H1 (cell line): ENCODE data around the gene BRD4. TPM values are rescaled to one million over a fixed set of nuclear protein-coding genes. Genes with fewer than 3 reads are reported as not detected.

Experiments used
- CTCF ChIA-PET: fragments of 300-600 bp; sonication (Branson Sonifier 250); formaldehyde crosslinking; loops from one replicate; lab custom pipeline; 2021; ENCODE audit not compliant: partially characterized antibody; lab: Charles Lee
- POLR2A ChIA-PET: fragments of 300-600 bp; sonication (Branson Sonifier 250); formaldehyde crosslinking; loops from one replicate; lab custom pipeline; 2021; ENCODE audit warnings: inconsistent platforms; ENCODE audit not compliant: partially characterized antibody; lab: Charles Lee
- DNase-seq, 2 experiments: peaks; one replicate each; pipeline versions ENCODE4 v3.0.0 to v3.0.0-alpha.2; 2010 to 2022; ENCODE audit warnings: low spot score in 2 of 2, low read depth in 1 of 2, mixed read lengths in 1 of 2
- FAIRE-seq: peaks from 2 replicates; lab custom pipeline; 2011; peaks lifted over from hg19 to GRCh38; lab: Jason Lieb, UNC
- H2AFZ ChIP-seq: 2 replicates; pipeline ENCODE4 v1.8.1; 2012; ENCODE audit warnings: low read length, inconsistent platforms
- H2AK5ac ChIP-seq: 2 replicates; pipeline ENCODE4 v1.6.1; 2013; ENCODE audit warnings: low read depth, low read length
- H2BK120ac ChIP-seq: replicated peaks from 2 replicates; pipeline ENCODE3; 2013; ENCODE audit warnings: low read depth, low read length, inconsistent platforms
- H2BK12ac ChIP-seq: 2 replicates; pipeline ENCODE4 v1.6.1; 2013; ENCODE audit warnings: low read depth, low read length
- H2BK15ac ChIP-seq: 2 replicates; pipeline ENCODE4 v1.6.1; 2013; ENCODE audit warnings: low read length
- H2BK20ac ChIP-seq: 2 replicates; pipeline ENCODE4 v1.6.1; 2013; ENCODE audit warnings: low read length
- H2BK5ac ChIP-seq: 2 replicates; pipeline ENCODE4 v1.6.1; 2013; ENCODE audit warnings: low read depth, low read length
- H3K14ac ChIP-seq: 2 replicates; pipeline ENCODE4 v1.6.1; 2013; ENCODE audit warnings: inconsistent platforms; ENCODE audit not compliant: insufficient read length
- H3K18ac ChIP-seq: 2 replicates; pipeline ENCODE4 v1.6.1; 2013; ENCODE audit warnings: low read length; ENCODE audit errors: extremely low read depth
- H3K23ac ChIP-seq: 2 replicates; pipeline ENCODE4 v1.6.1; 2013; ENCODE audit warnings: inconsistent platforms; ENCODE audit not compliant: insufficient read length
- H3K23me2 ChIP-seq: 2 replicates; pipeline ENCODE4 v1.6.1; 2013; ENCODE audit warnings: low read depth, low read length
- H3K27ac ChIP-seq: 2 replicates; pipeline ENCODE4 v1.6.1; 2011; ENCODE audit warnings: low read depth, low read length, inconsistent platforms
- H3K27me3 ChIP-seq, 4 experiments: replicated peaks in 1 of 4; 1 replicate in 1 of 4; 2 replicates in 3 of 4; pipeline versions ENCODE4 v1.6.1 to v1.8.1; 2011 to 2013; ENCODE audit warnings: low read length in 3 of 4, mild to moderate bottlenecking in 3 of 4, inconsistent platforms in 2 of 4, mixed read lengths in 2 of 4, moderate library complexity in 1 of 4; ENCODE audit not compliant: control insufficient read depth in 3 of 4, insufficient read depth in 3 of 4; ENCODE audit errors: extremely low read depth in 1 of 4
- H3K36me3 ChIP-seq, 4 experiments: 2 replicates each; pipeline versions ENCODE4 v1.6.1 to v1.8.1; 2011 to 2013; ENCODE audit warnings: mild to moderate bottlenecking in 4 of 4, low read length in 3 of 4, moderate library complexity in 2 of 4, control low read depth in 1 of 4, inconsistent platforms in 1 of 4; ENCODE audit not compliant: insufficient read depth in 4 of 4, control insufficient read depth in 2 of 4
- H3K4ac ChIP-seq: replicated peaks from 2 replicates; pipeline ENCODE3; 2013; ENCODE audit warnings: low read length, low read depth, mixed read lengths, inconsistent platforms; ENCODE audit not compliant: insufficient read length
- H3K4me1 ChIP-seq, 4 experiments: replicated peaks in 1 of 4; 1 replicate in 1 of 4; 2 replicates in 3 of 4; pipeline versions ENCODE4 v1.6.1 to v1.8.1; 2011 to 2013; ENCODE audit warnings: low read length in 3 of 4, inconsistent platforms in 2 of 4, mixed read lengths in 1 of 4; ENCODE audit not compliant: insufficient read depth in 4 of 4, control insufficient read depth in 3 of 4
- H3K4me2 ChIP-seq, 2 experiments: 2 replicates each; pipeline versions ENCODE4 v1.6.1 to v1.8.1; 2011 to 2013; ENCODE audit warnings: low read depth in 2 of 2, low read length in 2 of 2, control low read depth in 1 of 2, inconsistent platforms in 1 of 2, mild to moderate bottlenecking in 1 of 2; ENCODE audit not compliant: insufficient read depth in 1 of 2
- H3K4me3 ChIP-seq, 4 experiments: fragments of 200-600, 300-600 bp in 1 of 4; sonication (generic), shearing (Covaris generic), sonication (Bioruptor Twin) in 1 of 4; 2 replicates each; pipeline versions ENCODE4 v1.5.1 to v1.8.1; 2011 to 2016; ENCODE audit warnings: low read length in 4 of 4, low read depth in 3 of 4, control low read depth in 2 of 4, inconsistent platforms in 2 of 4, mild to moderate bottlenecking in 2 of 4, mixed read lengths in 1 of 4, moderate library complexity in 1 of 4; ENCODE audit not compliant: insufficient read depth in 2 of 4; ENCODE audit errors: extremely low read depth in 1 of 4
- H3K56ac ChIP-seq: replicated peaks from 2 replicates; pipeline ENCODE3; 2013; ENCODE audit warnings: low read depth, mild to moderate bottlenecking, mixed read lengths, low read length, inconsistent platforms; ENCODE audit not compliant: insufficient read length
- H3K79me1 ChIP-seq: 2 replicates; pipeline ENCODE4 v1.6.1; 2013; ENCODE audit warnings: low read depth, low read length, control low read depth
- H3K79me2 ChIP-seq, 2 experiments: 2 replicates each; pipeline versions ENCODE4 v1.6.1 to v1.8.1; 2012 to 2013; ENCODE audit warnings: low read length in 2 of 2, mild to moderate bottlenecking in 2 of 2, inconsistent platforms in 1 of 2; ENCODE audit not compliant: insufficient read depth in 2 of 2, control insufficient read depth in 1 of 2
- H3K9ac ChIP-seq, 4 experiments: replicated peaks in 1 of 4; 1 replicate in 1 of 4; 2 replicates in 3 of 4; pipeline versions ENCODE4 v1.6.1 to v1.8.1; 2011 to 2013; ENCODE audit warnings: low read depth in 3 of 4, low read length in 3 of 4, control low read depth in 2 of 4, mild to moderate bottlenecking in 2 of 4, moderate library complexity in 2 of 4, inconsistent platforms in 1 of 4; ENCODE audit errors: extremely low read depth in 1 of 4
- H3K9me3 ChIP-seq, 2 experiments: 2 replicates each; pipeline versions ENCODE4 v1.6.1 to v1.8.1; 2012 to 2013; ENCODE audit warnings: mild to moderate bottlenecking in 2 of 2, moderate library complexity in 2 of 2, control low read depth in 1 of 2, inconsistent platforms in 1 of 2, low read depth in 1 of 2, low read length in 1 of 2, mixed read lengths in 1 of 2; ENCODE audit not compliant: insufficient read depth in 2 of 2
- H4K20me1 ChIP-seq, 2 experiments: replicated peaks in 1 of 2; 2 replicates each; pipeline versions ENCODE3 to v1.8.1; 2011 to 2013; ENCODE audit warnings: inconsistent platforms in 2 of 2, low read length in 2 of 2, mild to moderate bottlenecking in 1 of 2; ENCODE audit not compliant: insufficient read depth in 2 of 2, control insufficient read depth in 1 of 2
- H4K5ac ChIP-seq: 2 replicates; pipeline ENCODE4 v1.6.1; 2013; ENCODE audit warnings: low read length, low read depth, mixed read lengths, inconsistent platforms; ENCODE audit not compliant: insufficient read length
- H4K8ac ChIP-seq: 2 replicates; pipeline ENCODE4 v1.8.0; 2013; ENCODE audit warnings: mild to moderate bottlenecking, moderate library complexity, low read length, inconsistent platforms; ENCODE audit not compliant: insufficient read depth; ENCODE audit errors: extremely low read depth
- H4K91ac ChIP-seq: replicated peaks from 2 replicates; pipeline ENCODE3; 2013; ENCODE audit warnings: low read length, mixed read lengths, inconsistent platforms; ENCODE audit not compliant: insufficient read length
- BACH1 ChIP-seq: IDR thresholded peaks from 2 replicates; pipeline ENCODE4 v1.6.1; 2012; ENCODE audit warnings: low read length, improper control_type of control experiment
- CBX8 ChIP-seq: fragments of 300-800, 300-1000 bp; sonication (generic); IDR thresholded peaks from 2 replicates; pipeline ENCODE4 v1.7.1; 2016; ENCODE audit warnings: low read depth, low read length, borderline replicate concordance
- RAD21 ChIP-seq, 2 experiments: IDR thresholded peaks in 1 of 2; conservative IDR thresholded peaks in 1 of 2; 2 replicates each; pipeline ENCODE4 v1.6.1; 2011; ENCODE audit warnings: low read depth in 2 of 2, low read length in 2 of 2, improper control_type of control experiment in 1 of 2, inconsistent platforms in 1 of 2, mild to moderate bottlenecking in 1 of 2, moderate library complexity in 1 of 2
- RBBP5 ChIP-seq: IDR thresholded peaks from 2 replicates; pipeline ENCODE4 v1.7.1; 2012; ENCODE audit warnings: low read depth, mild to moderate bottlenecking, inconsistent platforms, low read length, moderate library complexity, borderline replicate concordance
- SIN3A ChIP-seq, 2 experiments: IDR thresholded peaks in 1 of 2; conservative IDR thresholded peaks in 1 of 2; 2 replicates each; pipeline ENCODE4 v1.6.1; 2011 to 2012; ENCODE audit warnings: low read length in 2 of 2, improper control_type of control experiment in 1 of 2, low read depth in 1 of 2, mild to moderate bottlenecking in 1 of 2
- SP2 ChIP-seq: IDR thresholded peaks from 2 replicates; pipeline ENCODE4 v1.6.1; 2012; ENCODE audit warnings: mild to moderate bottlenecking, low read length, inconsistent platforms
- SRF ChIP-seq: IDR thresholded peaks from 2 replicates; pipeline ENCODE4 v1.6.1; 2011; ENCODE audit warnings: mild to moderate bottlenecking, low read depth, low read length, moderate library complexity
- TBP ChIP-seq: IDR thresholded peaks from 2 replicates; pipeline ENCODE4 v1.6.1; 2011; ENCODE audit warnings: low read depth, low read length, improper control_type of control experiment
- TCF12 ChIP-seq: IDR thresholded peaks from 2 replicates; pipeline ENCODE4 v1.6.1; 2011; ENCODE audit warnings: low read depth, mild to moderate bottlenecking, low read length
- YY1 ChIP-seq: IDR thresholded peaks from 2 replicates; pipeline ENCODE4 v1.6.1; 2011; ENCODE audit warnings: low read depth, mild to moderate bottlenecking, low read length
- WGBS, 2 experiments: shearing (Covaris generic) in 1 of 2; methylation state at CpG; one replicate each; pipeline versions ENCODE4 v1.1.6 to v1.1.7; 2013 to 2015; ENCODE audit warnings: low lambda C conversion rate in 2 of 2, mixed read lengths in 2 of 2, inconsistent platforms in 1 of 2, low coverage in 1 of 2, missing lambda C conversion rate in 1 of 2; ENCODE audit not compliant: insufficient replicate concordance in 2 of 2, insufficient coverage in 1 of 2, insufficient read length in 1 of 2; ENCODE audit errors: extremely low coverage in 1 of 2, missing lambda C conversion rate in 1 of 2; 5-methylcytosine and 5-hydroxymethylcytosine counted together
- polyA plus RNA-seq, 7 experiments: library from polyadenylated mRNA; depleted of rRNA in 3 of 7; stranded (reverse) in 5 of 7; unstranded in 2 of 7; fragments of >200 nt in 5 of 7; fragments of 200-250 nt in 2 of 7; gene quantifications; 1 replicate in 5 of 7; 2 replicates in 1 of 7; 4 replicates in 1 of 7; pipeline versions ENCODE4 v1.2.1 to v1.2.3, GENCODE V29; 2011 to 2013; ENCODE audit warnings: missing spikeins in 2 of 7, mixed read lengths in 2 of 7
- total RNA-seq: library from RNA; stranded (reverse); fragmentation: NEBNext Ultra II Directional; extraction: Animal tissue kit (Norgen Biotek cat#: 25700); gene quantifications from 2 replicates; pipeline ENCODE4 v1.2.1, GENCODE V29; 2021
- TF ChIP-seq, protein P1 (sequence below), 3 experiments: IDR thresholded peaks; 1 replicate in 2 of 3; 2 replicates in 1 of 3; pipeline versions ENCODE4 v1.5.1 to v1.6.1; 2011; ENCODE audit warnings: low read length in 3 of 3, mild to moderate bottlenecking in 3 of 3, inconsistent platforms in 2 of 3, low read depth in 1 of 3, moderate library complexity in 1 of 3; ENCODE audit not compliant: insufficient read depth in 1 of 3; ENCODE audit errors: control extremely low read depth in 1 of 3

Gene BRD4
- total and polyA plus RNA-seq, 2 of the 8 experiments (the other 6 are each of a cell fraction or from before 2014, with no cell fraction given), result 14.1 to 146 TPM

DNA sequence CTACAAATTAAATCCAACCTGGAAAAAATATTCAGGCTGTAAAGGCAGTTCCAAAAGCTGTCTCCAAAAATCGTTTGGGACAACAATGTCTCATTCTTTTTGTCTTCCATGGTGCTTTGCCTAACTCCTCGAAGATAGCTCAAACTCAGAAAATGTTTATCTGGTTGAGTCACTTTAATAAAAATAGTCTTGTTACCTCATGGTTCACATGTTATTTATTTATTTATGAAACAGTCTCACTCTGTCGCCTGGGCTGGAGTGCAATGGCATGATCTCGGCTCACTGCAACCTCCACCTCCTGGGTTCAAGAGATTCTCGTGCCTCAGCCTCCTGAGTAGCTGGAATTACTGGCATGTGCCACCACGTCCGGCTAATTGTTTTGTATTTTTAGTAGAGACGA lies 4.9 kb upstream of the BRD4 start:
- CTCF ChIA-PET, result interaction anchor here (0.7 to 1.2 kb wide), 2 partner anchors 18 to 245 kb away, joined by 3 read pairs; no protein-coding TSS in a partner anchor
- TF ChIP-seq SIN3A (conservative IDR thresholded peaks at IDR 0.05 in 1 of 2, IDR thresholded peaks at IDR 0.05 in 1 of 2; ENCODE audit: low read depth in 1 of 2, low read length in 2 of 2), result no peak
- TF ChIP-seq SRF, result no peak
- TF ChIP-seq SP2, result no peak
- TF ChIP-seq RAD21 (IDR thresholded peaks at IDR 0.05 in 1 of 2, conservative IDR thresholded peaks at IDR 0.05 in 1 of 2; ENCODE audit: low read depth in 2 of 2, low read length in 2 of 2), result no peak
- TF ChIP-seq TBP, result no peak
- TF ChIP-seq CBX8, result no peak
- no peak for TF ChIP-seq YY1
- TF ChIP-seq RBBP5, result no peak
- no peak for TF ChIP-seq BACH1
- TF ChIP-seq, protein P1, sequence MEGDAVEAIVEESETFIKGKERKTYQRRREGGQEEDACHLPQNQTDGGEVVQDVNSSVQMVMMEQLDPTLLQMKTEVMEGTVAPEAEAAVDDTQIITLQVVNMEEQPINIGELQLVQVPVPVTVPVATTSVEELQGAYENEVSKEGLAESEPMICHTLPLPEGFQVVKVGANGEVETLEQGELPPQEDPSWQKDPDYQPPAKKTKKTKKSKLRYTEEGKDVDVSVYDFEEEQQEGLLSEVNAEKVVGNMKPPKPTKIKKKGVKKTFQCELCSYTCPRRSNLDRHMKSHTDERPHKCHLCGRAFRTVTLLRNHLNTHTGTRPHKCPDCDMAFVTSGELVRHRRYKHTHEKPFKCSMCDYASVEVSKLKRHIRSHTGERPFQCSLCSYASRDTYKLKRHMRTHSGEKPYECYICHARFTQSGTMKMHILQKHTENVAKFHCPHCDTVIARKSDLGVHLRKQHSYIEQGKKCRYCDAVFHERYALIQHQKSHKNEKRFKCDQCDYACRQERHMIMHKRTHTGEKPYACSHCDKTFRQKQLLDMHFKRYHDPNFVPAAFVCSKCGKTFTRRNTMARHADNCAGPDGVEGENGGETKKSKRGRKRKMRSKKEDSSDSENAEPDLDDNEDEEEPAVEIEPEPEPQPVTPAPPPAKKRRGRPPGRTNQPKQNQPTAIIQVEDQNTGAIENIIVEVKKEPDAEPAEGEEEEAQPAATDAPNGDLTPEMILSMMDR (IDR thresholded peaks at IDR 0.05; ENCODE audit: control extremely low read depth in 1 of 3, insufficient read depth in 1 of 3, low read depth in 1 of 3, low read length in 3 of 3), result no peak
- no peak for TF ChIP-seq TCF12

More for the DNA sequence above, 4.9 kb upstream of the BRD4 start:
- FAIRE-seq, result no peak
- POLR2A ChIA-PET, result interaction anchor here (1.0 to 1.8 kb wide), 6 partner anchors 21 to 82 kb away, joined by 3 to 7 read pairs (median 4); partner anchors contain the start of genes AKAP8 and AKAP8L
- peaks cover 4% of the 10 kb centered on the region; the same call in 1 of the 2 replicates for H3K23me2 ChIP-seq
- H4K5ac ChIP-seq, result no peak overlapping the region
- H3K56ac ChIP-seq, result no peak overlapping the region
- no peaks in the 10 kb centered on the region for H3K9me3 ChIP-seq
- H2AK5ac ChIP-seq, result no peak overlapping the region
- no peak overlapping the region for H4K91ac ChIP-seq
- no peak overlapping the region for H3K23ac ChIP-seq
- H2BK12ac ChIP-seq, result no peak overlapping the region
- H3K4me1 ChIP-seq, result no peaks in the 10 kb centered on the region; a peak in 2 of 7 replicates
- 93% methylated on average over 8 of the region's 8 CpGs; no CpG with 5 or more reads in 1 of the 2 experiments for WGBS, 2 experiments
- no peaks in the 10 kb centered on the region for H3K36me3 ChIP-seq
- H3K4me3 ChIP-seq, result no peak overlapping the region
- no peak overlapping the region for H3K4ac ChIP-seq
- no peak overlapping the region for H3K14ac ChIP-seq
- peaks cover 3 to 8% of the 10 kb centered on the region in 2 experiments; a peak in 3 of 4 replicates for H3K79me2 ChIP-seq
- H2BK5ac ChIP-seq, result no peak overlapping the region
- no peak overlapping the region for H3K4me2 ChIP-seq
- H2AFZ ChIP-seq, result no peak overlapping the region
- no peak overlapping the region for H3K9ac ChIP-seq
- no peak overlapping the region for H3K18ac ChIP-seq
- H3K79me1 ChIP-seq, result peaks cover 6% of the 10 kb centered on the region
- H3K27ac ChIP-seq, result no peak overlapping the region
- H3K27me3 ChIP-seq, result no peaks in the 10 kb centered on the region
- H4K20me1 ChIP-seq, result peaks cover 0 to 2% of the 10 kb centered on the region in 2 experiments
- no peak overlapping the region for H2BK20ac ChIP-seq
- H2BK120ac ChIP-seq, result no peak overlapping the region
- DNase-seq, result no peak
- H2BK15ac ChIP-seq, result no peak overlapping the region
- no peak overlapping the region for H4K8ac ChIP-seq
